Activated naive CD4-positive, alpha-beta T cell treated with anti-CD3 and anti-CD28 coated beads for 36 hours (primary cell): Measurements from ENCODE around the gene AKAIN1. TPM values are rescaled to one million over a fixed set of nuclear protein-coding genes. Genes with fewer than 3 reads are reported as not detected.

Experiments used
- CTCF ChIA-PET: fragments of 350-600 bp; sonication (Branson Sonifier 250); formaldehyde crosslinking; loops from one replicate; lab custom pipeline; 2021; ENCODE audit warnings: antibody characterized with exemption; lab: Charles Lee
- DNase-seq: peaks from one replicate; pipeline ENCODE4 v3.0.0-alpha.2; 2020
- H3K27ac Mint-ChIP-seq: one replicate; pipeline ENCODE4 v1.8.0; 2021; ENCODE audit warnings: mild to moderate bottlenecking, mixed read lengths
- H3K27me3 Mint-ChIP-seq: one replicate; pipeline ENCODE4 v1.8.0; 2021; ENCODE audit warnings: low read depth, mixed read lengths
- H3K36me3 Mint-ChIP-seq: one replicate; pipeline ENCODE4 v1.8.0; 2021; ENCODE audit warnings: low read depth, mixed read lengths
- H3K4me1 Mint-ChIP-seq: one replicate; pipeline ENCODE4 v1.8.0; 2021; ENCODE audit warnings: low read depth, mixed read lengths
- H3K4me3 Mint-ChIP-seq: one replicate; pipeline ENCODE4 v1.8.0; 2021; ENCODE audit warnings: mild to moderate bottlenecking, moderate library complexity, mixed read lengths
- H3K9me3 Mint-ChIP-seq: one replicate; pipeline ENCODE4 v1.8.0; 2021; ENCODE audit warnings: mixed read lengths
- intact Hi-C: fragments of 100-400 bp; cut with micrococcal nuclease; formaldehyde crosslinking; loops from one replicate; pipeline ENCODE4 v1.15.1; 2023
- total RNA-seq, 2 experiments: library from RNA; stranded (reverse); gene quantifications; one replicate each; pipeline ENCODE4 v1.2.3, GENCODE V29; 2021

AKAIN1 gene
- total RNA-seq, 2 experiments from 2014 or later: not detected

GRCh38 chr18:5132987-5133386 lies 64.1 kb downstream of the AKAIN1 start:
- CTCF ChIA-PET: interaction anchor here (0.8 kb wide), 1 partner anchor 58 kb away, joined by 3 read pairs; no protein-coding TSS in a partner anchor
- no peak for DNase-seq
- Mint-ChIP-seq H3K4me1 (peaks cover 2% of the 10 kb centered on the region), H3K27ac (no peak overlapping the region), H3K9me3 (no peaks in the 10 kb centered on the region), H3K36me3 (no peaks in the 10 kb centered on the region), H3K27me3 (no peaks in the 10 kb centered on the region), H3K4me3 (no peak overlapping the region)
- intact Hi-C loops: no loop called here

DNA sequence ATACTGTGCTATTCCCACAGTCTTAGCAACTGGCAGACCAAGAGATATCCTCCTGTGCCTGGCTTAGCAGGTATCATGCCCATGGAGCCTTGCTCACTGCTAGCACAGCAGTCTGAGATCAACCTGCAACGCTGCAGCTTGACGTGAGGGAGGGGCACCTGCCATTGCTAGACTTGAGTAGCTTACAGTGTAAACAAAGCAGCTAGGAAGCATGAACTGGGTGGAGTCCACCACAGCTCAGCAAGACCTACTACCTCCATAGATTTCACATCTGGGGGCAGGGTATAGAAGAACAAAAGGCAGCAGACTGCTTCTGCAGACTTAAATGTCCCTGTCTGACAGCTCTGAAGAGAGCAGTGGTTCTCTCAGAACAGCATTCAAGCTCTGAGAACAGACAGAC lies 74.8 kb downstream of the AKAIN1 start:
- H3K9me3 Mint-ChIP-seq: peaks cover 31% of the 10 kb centered on the region
- CTCF ChIA-PET: no interaction called here
- intact Hi-C loops: no loop called here
- peaks cover 8% of the 10 kb centered on the region for H3K4me1 Mint-ChIP-seq
- no peak overlapping the region for H3K4me3 Mint-ChIP-seq
- DNase-seq: no peak
- H3K27me3 Mint-ChIP-seq: no peaks in the 10 kb centered on the region
- no peak overlapping the region for H3K27ac Mint-ChIP-seq
- H3K36me3 Mint-ChIP-seq: peaks cover 8% of the 10 kb centered on the region

DNA sequence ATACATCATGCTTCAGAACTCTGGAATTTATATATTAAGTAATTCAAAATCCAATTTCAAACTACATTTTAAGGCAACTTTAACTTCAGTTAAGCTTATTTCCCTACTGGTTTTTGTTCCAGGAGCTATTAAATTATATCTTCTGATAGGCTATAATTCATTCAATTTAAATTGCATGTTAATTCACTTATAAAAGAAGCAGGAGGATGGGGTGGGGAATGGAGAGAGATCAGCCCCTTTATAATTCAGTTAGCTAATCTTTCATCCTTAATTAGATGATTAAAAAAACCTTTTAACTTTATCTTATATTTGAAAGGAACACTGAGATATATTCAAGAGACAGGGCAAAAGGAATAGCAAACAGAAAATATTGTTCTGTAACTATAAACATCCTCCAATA lies 86.8 kb downstream of the AKAIN1 start:
- H3K27ac Mint-ChIP-seq: no peak overlapping the region
- no peaks in the 10 kb centered on the region for H3K27me3 Mint-ChIP-seq
- intact Hi-C loops: no loop called here
- peaks cover 4% of the 10 kb centered on the region for H3K9me3 Mint-ChIP-seq
- no peak overlapping the region for H3K4me3 Mint-ChIP-seq
- CTCF ChIA-PET: no interaction called here
- no peaks in the 10 kb centered on the region for H3K36me3 Mint-ChIP-seq
- no peak for DNase-seq
- peaks cover 5% of the 10 kb centered on the region for H3K4me1 Mint-ChIP-seq

GRCh38 chr18:5107988-5108387 lies 89.1 kb downstream of the AKAIN1 start:
- intact Hi-C loops: loop anchor here (2.0 to 10.0 kb wide), 2 partner anchors 89 to 317 kb away; partner anchors contain the start of gene AKAIN1
- H3K9me3 Mint-ChIP-seq: no peaks in the 10 kb centered on the region
- H3K36me3 Mint-ChIP-seq: no peaks in the 10 kb centered on the region
- CTCF ChIA-PET: interaction anchor here (1.4 kb wide), 1 partner anchor 38 kb away, joined by 5 read pairs; no protein-coding TSS in a partner anchor
- peaks cover 5% of the 10 kb centered on the region for H3K4me1 Mint-ChIP-seq
- H3K27me3 Mint-ChIP-seq: no peaks in the 10 kb centered on the region
- no peak overlapping the region for H3K27ac Mint-ChIP-seq
- H3K4me3 Mint-ChIP-seq: no peak overlapping the region
- DNase-seq: no peak

GRCh38 chr18:5106730-5107129 lies 90.3 kb downstream of the AKAIN1 start:
- Mint-ChIP-seq H3K36me3 (no peaks in the 10 kb centered on the region), H3K27ac (no peak overlapping the region), H3K4me3 (no peak overlapping the region), H3K9me3 (no peaks in the 10 kb centered on the region), H3K27me3 (no peaks in the 10 kb centered on the region), H3K4me1 (peaks cover 5% of the 10 kb centered on the region)
- intact Hi-C loops: loop anchor here (1.0 to 10.0 kb wide), 2 partner anchors 33 to 318 kb away; no protein-coding TSS in a partner anchor
- CTCF ChIA-PET: interaction anchor here (0.6 kb wide), 1 partner anchor 373 kb away, joined by 3 read pairs; no protein-coding TSS in a partner anchor
- no peak for DNase-seq

- Mint-ChIP-seq H3K9me3 (no peaks in the 10 kb centered on the region), H3K27ac (no peak overlapping the region), H3K4me3 (no peak overlapping the region), H3K36me3 (no peaks in the 10 kb centered on the region), H3K4me1 (peaks cover 5% of the 10 kb centered on the region), H3K27me3 (no peaks in the 10 kb centered on the region)
- CTCF ChIA-PET: no interaction called here
- intact Hi-C loops: loop anchor here (10.0 kb wide), 1 partner anchor 321 kb away; no protein-coding TSS in a partner anchor
- DNase-seq: no peak
These were observed 92.8 kb downstream of the AKAIN1 start for GRCh38 chr18:5104246-5104645.

DNA sequence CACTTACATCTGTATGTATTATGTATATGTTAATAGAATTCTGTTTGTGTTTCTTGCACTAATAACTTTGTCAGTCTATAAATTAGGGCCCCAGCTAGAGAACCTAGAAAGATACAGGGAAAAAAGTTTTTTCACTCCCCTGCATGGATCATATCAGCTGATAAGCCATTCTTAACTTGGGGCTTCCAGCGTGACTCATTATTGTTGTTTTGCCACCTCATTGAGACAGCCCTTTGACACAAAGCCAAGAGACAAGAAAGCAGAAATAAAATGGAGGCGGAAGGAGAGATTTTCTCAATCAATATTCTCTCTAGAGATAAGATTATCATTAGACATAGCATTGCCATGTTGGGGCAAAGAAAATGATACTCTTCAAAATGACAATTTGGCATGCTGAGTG lies 93.4 kb downstream of the AKAIN1 start:
- Mint-ChIP-seq H3K27me3 (no peaks in the 10 kb centered on the region), H3K4me1 (peaks cover 5% of the 10 kb centered on the region), H3K4me3 (no peak overlapping the region), H3K27ac (no peak overlapping the region), H3K9me3 (no peaks in the 10 kb centered on the region), H3K36me3 (no peaks in the 10 kb centered on the region)
- intact Hi-C loops: loop anchor here (10.0 kb wide), 1 partner anchor 321 kb away; no protein-coding TSS in a partner anchor
- CTCF ChIA-PET: no interaction called here
- no peak for DNase-seq

GRCh38 chr18:5103286-5103685 lies 93.8 kb downstream of the AKAIN1 start:
- H3K27ac Mint-ChIP-seq: no peak overlapping the region
- CTCF ChIA-PET: interaction anchor here (0.7 to 1.4 kb wide), 3 partner anchors 12 to 736 kb away, joined by 3 to 5 read pairs (median 3); no protein-coding TSS in a partner anchor
- DNase-seq: no peak
- H3K9me3 Mint-ChIP-seq: no peaks in the 10 kb centered on the region
- intact Hi-C loops: loop anchor here (10.0 kb wide), 1 partner anchor 322 kb away; no protein-coding TSS in a partner anchor
- peaks cover 5% of the 10 kb centered on the region for H3K4me1 Mint-ChIP-seq
- H3K36me3 Mint-ChIP-seq: no peaks in the 10 kb centered on the region
- no peaks in the 10 kb centered on the region for H3K27me3 Mint-ChIP-seq
- H3K4me3 Mint-ChIP-seq: no peak overlapping the region

GRCh38 chr18:5097116-5097703 lies 99.8 kb downstream of the AKAIN1 start:
- CTCF ChIA-PET: no interaction called here

DNA sequence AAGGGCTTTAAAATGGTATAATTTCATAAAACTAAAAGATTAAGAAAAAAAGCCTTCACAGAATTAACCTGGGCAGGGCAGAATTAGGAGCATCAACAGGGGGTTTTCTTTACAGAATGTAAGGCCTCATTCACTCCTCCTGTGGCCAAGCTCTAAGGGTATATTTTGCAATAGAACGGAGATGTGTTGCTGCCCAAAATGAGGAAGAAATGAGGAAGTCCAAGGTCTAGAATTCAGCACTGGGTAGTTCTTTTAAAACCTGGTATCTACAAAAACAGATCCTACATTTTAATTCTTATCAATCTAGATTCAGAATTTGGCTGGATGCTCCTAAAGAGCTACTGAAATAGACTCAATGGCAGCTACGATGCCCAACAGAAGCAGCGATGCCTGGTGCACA lies 101.8 kb downstream of the AKAIN1 start:
- CTCF ChIA-PET: no interaction called here
- H3K27ac Mint-ChIP-seq: no peak overlapping the region
- no peak for DNase-seq
- H3K36me3 Mint-ChIP-seq: no peaks in the 10 kb centered on the region
- intact Hi-C loops: no loop called here
- no peak overlapping the region for H3K4me3 Mint-ChIP-seq
- peaks cover 11% of the 10 kb centered on the region for H3K9me3 Mint-ChIP-seq
- no peaks in the 10 kb centered on the region for H3K27me3 Mint-ChIP-seq
- no peaks in the 10 kb centered on the region for H3K4me1 Mint-ChIP-seq

More at GRCh38 chr18:5097116-5097703, 99.8 kb downstream of the AKAIN1 start:
- intact Hi-C loops: no loop called here
- peaks cover 3% of the 10 kb centered on the region for H3K9me3 Mint-ChIP-seq
- no peaks in the 10 kb centered on the region for H3K27me3 Mint-ChIP-seq
- no peak overlapping the region for H3K27ac Mint-ChIP-seq
- H3K4me1 Mint-ChIP-seq: no peaks in the 10 kb centered on the region
- DNase-seq: no peak
- no peak overlapping the region for H3K4me3 Mint-ChIP-seq
- H3K36me3 Mint-ChIP-seq: no peaks in the 10 kb centered on the region

- no peaks in the 10 kb centered on the region for H3K4me1 Mint-ChIP-seq
- no peaks in the 10 kb centered on the region for H3K36me3 Mint-ChIP-seq
- no peak overlapping the region for H3K4me3 Mint-ChIP-seq
- CTCF ChIA-PET: interaction anchor here (0.9 kb wide), 1 partner anchor 103 kb away, joined by 3 read pairs; the partner anchor contains the start of gene AKAIN1
- intact Hi-C loops: no loop called here
- no peak for DNase-seq
- no peak overlapping the region for H3K27ac Mint-ChIP-seq
- peaks cover 17% of the 10 kb centered on the region for H3K9me3 Mint-ChIP-seq
- H3K27me3 Mint-ChIP-seq: no peaks in the 10 kb centered on the region
These were observed 103.2 kb downstream of the AKAIN1 start for GRCh38 chr18:5093902-5094301.
